Measurements from ENCODE around the gene OR11A1. TPM values are rescaled to one million over a fixed set of nuclear protein-coding genes. Genes with fewer than 3 reads are reported as not detected.

The OR11A1 gene, protein sequence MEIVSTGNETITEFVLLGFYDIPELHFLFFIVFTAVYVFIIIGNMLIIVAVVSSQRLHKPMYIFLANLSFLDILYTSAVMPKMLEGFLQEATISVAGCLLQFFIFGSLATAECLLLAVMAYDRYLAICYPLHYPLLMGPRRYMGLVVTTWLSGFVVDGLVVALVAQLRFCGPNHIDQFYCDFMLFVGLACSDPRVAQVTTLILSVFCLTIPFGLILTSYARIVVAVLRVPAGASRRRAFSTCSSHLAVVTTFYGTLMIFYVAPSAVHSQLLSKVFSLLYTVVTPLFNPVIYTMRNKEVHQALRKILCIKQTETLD
- not detected for total RNA-seq
- not detected for polyA plus RNA-seq

DNA sequence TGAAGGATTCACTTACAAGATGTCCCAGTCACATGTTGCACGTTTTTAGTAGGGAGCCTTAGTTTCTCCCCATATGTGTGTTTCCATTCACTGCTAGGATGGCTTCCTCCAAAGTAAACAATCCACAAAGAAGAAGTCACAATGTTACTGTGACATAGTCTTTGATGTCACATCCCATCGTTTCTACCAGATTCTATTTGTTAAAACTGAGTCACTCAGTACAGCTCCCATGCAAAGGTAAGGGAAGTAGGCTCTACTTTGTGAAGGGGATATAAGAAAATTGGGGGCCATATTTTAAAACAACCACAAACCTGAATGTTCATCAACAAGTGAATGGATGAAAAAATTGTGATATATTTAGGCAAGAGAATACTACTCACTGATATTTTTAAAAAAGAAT is at the start of gene OR11A1, which contains the start of gene OR2H1:
TSS of gene OR11A1 (minus strand) at position 101 of the 400 bp plus-strand sequence. CDS start 29,430 bp downstream, outside the sequence.
TSS of gene OR2H1 (plus strand) at position 185 of the 400 bp plus-strand sequence. CDS start 4,615 bp downstream, outside the sequence.
- H3K4me3 Mint-ChIP-seq = no peak within 1 kb of the TSS
- H3K4me1 Mint-ChIP-seq = no peaks in the 10 kb centered on the region
- no peak within 1 kb of the TSS for H3K27ac Mint-ChIP-seq
- Histone ChIP-seq H3K36me3 (ENCODE audit: insufficient read depth, low read length) (no peaks in the 10 kb centered on the region), H3K4me1 (ENCODE audit: insufficient read depth, low read length) (no peaks in the 10 kb centered on the region), H3K9me3 (ENCODE audit: low read length) (no peaks in the 10 kb centered on the region), H3K4me3 (ENCODE audit: low read length) (no peak within 1 kb of the TSS), H3K27ac (ENCODE audit: low read depth, low read length) (no peak within 1 kb of the TSS), H3K27me3 (ENCODE audit: insufficient read depth, low read length, poor library complexity, severe bottlenecking) (no peaks in the 10 kb centered on the region)
- H3K36me3 Mint-ChIP-seq = no peaks in the 10 kb centered on the region
- CTCF ChIA-PET = no interaction called here
- peaks cover 0 to 3% (median 0%) of the 10 kb centered on the region in 5 donors for H3K9me3 Mint-ChIP-seq
- peaks cover 6 to 19% of the 10 kb centered on the region in 2 donors for H3K27me3 Mint-ChIP-seq
- POLR2A ChIA-PET = no interaction called here
- no peak for DNase-seq

DNA sequence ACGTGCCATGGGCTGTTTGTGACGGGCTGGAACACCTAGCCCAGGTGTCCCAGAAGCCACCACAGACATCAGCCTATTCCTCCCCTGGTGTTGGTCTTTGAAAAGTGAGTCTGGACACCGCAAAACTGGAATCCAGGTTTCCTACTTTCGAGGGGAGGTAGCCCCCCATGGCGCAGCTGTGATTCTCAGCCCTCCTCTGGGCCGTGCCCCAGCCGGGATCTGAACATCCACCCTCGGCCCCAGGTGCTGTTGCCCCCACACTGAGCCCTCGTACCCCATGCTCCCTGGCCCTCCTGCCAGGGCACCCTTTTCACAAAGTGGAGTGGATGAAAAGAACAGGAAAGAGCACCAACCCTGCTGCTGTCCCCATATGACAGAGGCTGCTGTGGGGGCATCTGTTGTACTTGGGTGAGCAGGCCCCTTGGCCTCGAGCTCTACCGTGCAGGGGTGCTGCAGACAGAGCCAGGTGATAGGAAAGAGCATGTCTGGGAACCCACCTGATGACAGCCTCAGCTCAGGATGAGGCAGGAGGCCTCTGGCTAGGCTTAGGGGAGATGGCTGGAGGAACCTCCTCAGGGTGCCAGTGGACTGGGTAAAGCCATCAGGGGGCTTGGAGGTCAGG is 49.7 kb upstream of the OR11A1 start:
- Histone ChIP-seq H3K27me3 (ENCODE audit: insufficient read depth, low read length, poor library complexity, severe bottlenecking) (no peaks in the 10 kb centered on the region), H3K4me3 (ENCODE audit: low read length) (no peak overlapping the region), H3K9me3 (ENCODE audit: low read length) (no peaks in the 10 kb centered on the region), H3K27ac (ENCODE audit: low read depth, low read length) (no peak overlapping the region), H3K4me1 (ENCODE audit: insufficient read depth, low read length) (no peaks in the 10 kb centered on the region), H3K36me3 (ENCODE audit: insufficient read depth, low read length) (no peaks in the 10 kb centered on the region)
- no peak overlapping the region for H3K27ac Mint-ChIP-seq
- CTCF ChIA-PET = no interaction called here
- POLR2A ChIA-PET = no interaction called here
- H3K4me3 Mint-ChIP-seq = peak overlapping the region in 1 of 7 donors; percentile 37
- no peaks in the 10 kb centered on the region for H3K36me3 Mint-ChIP-seq
- DNase-seq = no peak
- H3K27me3 Mint-ChIP-seq = peaks cover 17 to 33% of the 10 kb centered on the region in 2 donors
- peaks cover 0 to 2% (median 0%) of the 10 kb centered on the region in 5 donors for H3K9me3 Mint-ChIP-seq
- no peaks in the 10 kb centered on the region for H3K4me1 Mint-ChIP-seq

DNA sequence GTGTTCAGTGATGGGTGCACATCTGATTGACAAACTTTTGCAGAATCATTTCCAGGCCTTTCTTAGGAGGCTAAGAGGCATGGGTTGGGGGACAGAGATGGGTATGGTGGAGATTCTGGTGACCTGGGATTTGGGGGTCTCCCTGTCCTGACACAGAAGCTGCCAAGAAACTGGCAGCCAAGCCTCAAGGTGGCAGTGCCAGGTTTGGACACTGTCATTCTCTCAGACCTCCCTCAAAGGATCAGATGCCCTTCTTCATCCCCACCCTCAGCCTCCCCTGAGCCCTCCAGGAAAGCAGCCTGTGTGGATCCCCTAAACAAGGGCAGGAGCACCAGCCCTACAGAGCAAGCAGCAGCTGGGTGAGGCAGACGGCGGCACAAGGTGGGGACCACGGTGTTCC is 48.9 kb upstream of the OR11A1 start:
- Histone ChIP-seq H3K4me1 (ENCODE audit: insufficient read depth, low read length) (no peaks in the 10 kb centered on the region), H3K27ac (ENCODE audit: low read depth, low read length) (no peak overlapping the region), H3K9me3 (ENCODE audit: low read length) (no peaks in the 10 kb centered on the region), H3K4me3 (ENCODE audit: low read length) (no peak overlapping the region), H3K27me3 (ENCODE audit: insufficient read depth, low read length, poor library complexity, severe bottlenecking) (peaks cover 4% of the 10 kb centered on the region), H3K36me3 (ENCODE audit: insufficient read depth, low read length) (no peaks in the 10 kb centered on the region)
- Mint-ChIP-seq H3K27ac (no peak overlapping the region), H3K36me3 (no peaks in the 10 kb centered on the region), H3K27me3 (peaks cover 15 to 36% of the 10 kb centered on the region in 2 donors), H3K4me3 (no peak overlapping the region), H3K9me3 (peaks cover 0 to 2% (median 0%) of the 10 kb centered on the region in 5 donors), H3K4me1 (no peaks in the 10 kb centered on the region)
- ChIA-PET CTCF (no interaction called here), POLR2A (no interaction called here)
- DNase-seq = no peak

DNA sequence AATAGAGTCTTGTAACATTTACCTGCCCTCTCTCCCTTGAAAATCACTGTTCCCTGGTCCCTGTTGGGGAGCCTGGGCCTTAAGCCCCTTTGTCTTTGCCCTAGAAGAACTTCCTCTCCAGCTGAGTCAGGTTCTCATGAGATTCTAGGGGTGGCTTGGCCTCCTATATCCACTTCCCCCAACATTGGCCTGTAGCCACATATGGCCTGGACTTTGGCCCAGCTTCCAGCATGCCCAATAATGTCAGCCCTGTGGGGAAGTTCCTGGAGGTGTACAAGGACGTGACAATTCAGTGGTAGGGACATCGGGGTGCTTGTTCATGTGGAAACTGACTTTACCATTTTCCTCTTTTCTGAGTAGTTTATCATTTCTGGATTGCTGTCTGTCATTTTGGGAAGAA is 48.1 kb upstream of the OR11A1 start:
- Mint-ChIP-seq H3K4me1 (no peaks in the 10 kb centered on the region), H3K4me3 (no peak overlapping the region)

DNA sequence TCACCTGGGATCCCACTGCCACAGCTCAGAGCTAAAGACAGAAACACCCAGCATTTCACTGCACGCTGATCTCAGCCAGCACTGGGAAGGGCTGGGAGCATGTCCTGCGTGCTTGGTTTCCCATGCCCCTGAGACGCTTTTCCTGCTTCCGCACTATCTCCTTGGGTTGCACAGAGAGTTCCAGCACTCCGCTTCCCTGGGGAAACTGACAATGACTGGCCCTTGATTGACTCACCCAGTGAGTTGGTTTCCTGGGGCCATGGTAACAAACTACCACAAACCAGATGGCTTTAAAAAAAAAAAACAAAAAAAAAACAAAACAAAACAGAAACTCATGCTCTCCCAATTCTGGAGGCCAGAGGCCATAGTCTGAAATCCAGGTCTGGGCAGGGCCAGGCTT is 45.7 kb upstream of the OR11A1 start:
- Histone ChIP-seq H3K27me3 (ENCODE audit: insufficient read depth, low read length, poor library complexity, severe bottlenecking) (peaks cover 9% of the 10 kb centered on the region), H3K4me1 (ENCODE audit: insufficient read depth, low read length) (no peaks in the 10 kb centered on the region), H3K9me3 (ENCODE audit: low read length) (no peaks in the 10 kb centered on the region), H3K36me3 (ENCODE audit: insufficient read depth, low read length) (no peaks in the 10 kb centered on the region), H3K4me3 (ENCODE audit: low read length) (no peak overlapping the region), H3K27ac (ENCODE audit: low read depth, low read length) (no peak overlapping the region)
- no peak overlapping the region for H3K27ac Mint-ChIP-seq
- H3K36me3 Mint-ChIP-seq = no peaks in the 10 kb centered on the region
- no peak for DNase-seq
- no peaks in the 10 kb centered on the region for H3K9me3 Mint-ChIP-seq
- ChIA-PET POLR2A (no interaction called here), CTCF (no interaction called here)
- peaks cover 13 to 39% of the 10 kb centered on the region in 2 donors for H3K27me3 Mint-ChIP-seq
- no peak overlapping the region for H3K4me3 Mint-ChIP-seq
- H3K4me1 Mint-ChIP-seq = no peaks in the 10 kb centered on the region

More for the DNA sequence above, 48.1 kb upstream of the OR11A1 start:
- Histone ChIP-seq H3K27me3 (ENCODE audit: insufficient read depth, low read length, poor library complexity, severe bottlenecking) (peaks cover 5% of the 10 kb centered on the region), H3K36me3 (ENCODE audit: insufficient read depth, low read length) (no peaks in the 10 kb centered on the region), H3K27ac (ENCODE audit: low read depth, low read length) (no peak overlapping the region), H3K9me3 (ENCODE audit: low read length) (no peaks in the 10 kb centered on the region), H3K4me3 (ENCODE audit: low read length) (no peak overlapping the region), H3K4me1 (ENCODE audit: insufficient read depth, low read length) (no peaks in the 10 kb centered on the region)
- peaks cover 0 to 2% (median 0%) of the 10 kb centered on the region in 5 donors for H3K9me3 Mint-ChIP-seq
- POLR2A ChIA-PET = no interaction called here
- CTCF ChIA-PET = no interaction called here
- no peak overlapping the region for H3K27ac Mint-ChIP-seq
- H3K36me3 Mint-ChIP-seq = no peaks in the 10 kb centered on the region
- no peak for DNase-seq
- peaks cover 15 to 33% of the 10 kb centered on the region in 2 donors for H3K27me3 Mint-ChIP-seq

DNA sequence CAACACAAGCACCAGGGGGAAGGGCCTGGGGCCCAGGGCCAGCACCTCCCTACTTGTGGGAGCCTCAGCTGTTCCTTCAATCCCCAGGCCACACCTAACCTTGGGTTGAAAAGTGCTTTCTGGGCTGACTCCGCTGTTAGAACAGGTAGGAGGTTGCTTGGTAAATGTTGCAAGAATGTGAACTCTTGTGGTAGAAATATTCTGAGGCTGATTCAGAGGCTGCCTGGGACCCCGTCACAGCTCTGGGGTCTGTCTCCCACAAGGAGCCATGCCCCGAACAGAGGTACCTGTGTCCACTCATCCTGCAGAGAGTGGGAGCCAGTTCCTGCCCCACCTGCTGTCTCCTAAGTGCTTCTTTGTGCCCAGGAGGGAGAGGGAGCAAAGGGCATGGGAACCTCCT is 45.3 kb upstream of the OR11A1 start:
- Mint-ChIP-seq H3K36me3 (no peaks in the 10 kb centered on the region), H3K27me3 (peaks cover 17 to 43% of the 10 kb centered on the region in 2 donors), H3K27ac (no peak overlapping the region), H3K4me3 (no peak overlapping the region), H3K9me3 (no peaks in the 10 kb centered on the region), H3K4me1 (no peaks in the 10 kb centered on the region)
- CTCF ChIA-PET = no interaction called here
- DNase-seq = no peak
- Histone ChIP-seq H3K27ac (ENCODE audit: low read depth, low read length) (no peak overlapping the region), H3K4me1 (ENCODE audit: insufficient read depth, low read length) (no peaks in the 10 kb centered on the region), H3K4me3 (ENCODE audit: low read length) (no peak overlapping the region), H3K27me3 (ENCODE audit: insufficient read depth, low read length, poor library complexity, severe bottlenecking) (peaks cover 9% of the 10 kb centered on the region), H3K9me3 (ENCODE audit: low read length) (no peaks in the 10 kb centered on the region), H3K36me3 (ENCODE audit: insufficient read depth, low read length) (no peaks in the 10 kb centered on the region)
- POLR2A ChIA-PET = no interaction called here

DNA sequence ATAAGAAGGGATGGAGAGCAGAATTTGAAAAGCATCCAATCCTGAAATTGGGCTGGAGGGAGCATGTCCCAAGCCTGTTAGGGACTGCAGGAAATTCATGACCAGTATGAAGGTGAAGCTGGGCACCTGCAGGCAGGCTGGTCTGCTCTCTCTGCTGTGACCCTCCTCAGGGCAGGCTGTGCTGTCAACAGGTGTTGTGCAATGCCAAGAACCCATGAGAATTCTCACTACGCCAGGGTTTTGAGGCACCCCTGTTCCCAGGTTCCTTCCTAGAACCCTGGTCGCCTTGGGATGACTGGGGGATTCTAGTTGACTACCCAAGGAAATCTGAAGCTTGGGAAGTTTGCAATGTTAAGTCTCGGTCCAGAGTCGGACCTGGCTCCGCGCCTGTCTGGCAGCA is 44.2 kb upstream of the OR11A1 start:
- Histone ChIP-seq H3K9me3 (ENCODE audit: low read length) (no peaks in the 10 kb centered on the region), H3K27ac (ENCODE audit: low read depth, low read length) (no peak overlapping the region), H3K4me3 (ENCODE audit: low read length) (no peak overlapping the region), H3K27me3 (ENCODE audit: insufficient read depth, low read length, poor library complexity, severe bottlenecking) (peaks cover 9% of the 10 kb centered on the region), H3K4me1 (ENCODE audit: insufficient read depth, low read length) (no peaks in the 10 kb centered on the region), H3K36me3 (ENCODE audit: insufficient read depth, low read length) (no peaks in the 10 kb centered on the region)
- H3K27ac Mint-ChIP-seq = no peak overlapping the region
- CTCF ChIA-PET = no interaction called here
- no peak overlapping the region for H3K4me3 Mint-ChIP-seq
- H3K36me3 Mint-ChIP-seq = peaks cover 0 to 2% (median 0%) of the 10 kb centered on the region in 3 donors
- no peak for DNase-seq
- no peaks in the 10 kb centered on the region for H3K4me1 Mint-ChIP-seq
- POLR2A ChIA-PET = no interaction called here
- peaks cover 15 to 48% of the 10 kb centered on the region in 2 donors for H3K27me3 Mint-ChIP-seq
- no peaks in the 10 kb centered on the region for H3K9me3 Mint-ChIP-seq

DNA sequence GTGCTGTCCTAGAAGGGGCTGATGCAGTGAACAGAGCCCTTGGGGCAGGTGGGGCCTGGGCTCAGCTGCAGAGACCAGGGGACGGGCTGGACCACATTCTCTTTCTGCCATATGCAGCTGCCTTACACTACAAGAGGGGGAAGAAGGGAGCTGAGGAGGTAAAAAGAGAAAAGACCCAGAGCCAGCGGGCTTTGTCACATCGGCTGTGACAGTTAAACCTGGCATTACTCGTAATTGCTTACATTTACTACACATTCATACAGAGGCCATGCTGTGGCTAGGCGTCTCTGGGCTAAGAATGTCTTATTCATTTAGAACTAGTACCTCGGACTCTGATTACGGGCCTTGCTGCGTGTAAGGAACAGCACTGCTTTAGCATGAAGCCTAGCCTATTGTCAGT is 43.7 kb upstream of the OR11A1 start:
- H3K4me1 Mint-ChIP-seq = no peaks in the 10 kb centered on the region
- no peak overlapping the region for H3K27ac ChIP-seq (ENCODE audit: low read depth, low read length)
- peaks cover 0 to 2% (median 0%) of the 10 kb centered on the region in 3 donors for H3K36me3 Mint-ChIP-seq
- H3K36me3 ChIP-seq (ENCODE audit: insufficient read depth, low read length) = no peaks in the 10 kb centered on the region
- H3K4me1 ChIP-seq (ENCODE audit: insufficient read depth, low read length) = no peaks in the 10 kb centered on the region
- no peak for DNase-seq
- H3K27me3 Mint-ChIP-seq = peaks cover 15 to 49% of the 10 kb centered on the region in 2 donors
- H3K4me3 ChIP-seq (ENCODE audit: low read length) = no peak overlapping the region
- H3K9me3 Mint-ChIP-seq = no peaks in the 10 kb centered on the region
- no peak overlapping the region for H3K27ac Mint-ChIP-seq
- no peaks in the 10 kb centered on the region for H3K9me3 ChIP-seq (ENCODE audit: low read length)
- CTCF ChIA-PET = no interaction called here
- H3K4me3 Mint-ChIP-seq = no peak overlapping the region
- peaks cover 9% of the 10 kb centered on the region for H3K27me3 ChIP-seq (ENCODE audit: insufficient read depth, low read length, poor library complexity, severe bottlenecking)
- POLR2A ChIA-PET = no interaction called here

All from CD8-positive, alpha-beta memory T cell (primary cell).